Measurements from ENCODE around the gene MORF4L2. TPM values are rescaled to one million over a fixed set of nuclear protein-coding genes. Genes with fewer than 3 reads are reported as not detected.

MORF4L2 gene
- total and polyA plus RNA-seq, 9 of the 15 experiments (the other 6 are each of a cell fraction or from before 2014, with no cell fraction given): 324 to 781 (median 420) TPM

- H3K9me3 ChIP-seq (replicated peaks; ENCODE audit: control insufficient read depth, insufficient read depth, low read depth, low read length): no peaks in the 10 kb centered on the region
- POLR2A ChIA-PET: interaction anchor here (0.9 kb wide), 1 partner anchor 21 kb away, joined by 3 read pairs; no protein-coding TSS in a partner anchor
- TF ChIP-seq ZNF584 (CRISPR knock-in tag; IDR thresholded peaks at IDR 0.05; ENCODE audit: low read depth): no peak
- no peak for TF ChIP-seq PHF20 (IDR thresholded peaks at IDR 0.05; ENCODE audit: partially characterized antibody)
- no peaks in the 10 kb centered on the region for H3K9me1 ChIP-seq (ENCODE audit: control insufficient read depth, insufficient read depth, low read length)
- CTCF ChIA-PET (ENCODE audit: low intra/inter-chr PET ratio): no interaction called here
- 0% methylated on average over 4 of the region's 4 CpGs for WGBS (ENCODE audit: insufficient coverage, low coverage, missing lambda C conversion rate)
- no peak overlapping the region for H2AFZ ChIP-seq (ENCODE audit: low read depth, low read length)
- DNase-seq (ENCODE audit: extremely low read depth in 1 of 4, low spot score in 3 of 4) (no peak), ATAC-seq (no peak), FAIRE-seq (no peak)
- no peak overlapping the region for H3K4me3 ChIP-seq
- H3K79me2 ChIP-seq (ENCODE audit: control insufficient read depth, insufficient read depth, low read length): no peaks in the 10 kb centered on the region
- H3K27ac ChIP-seq (ENCODE audit: extremely low read depth, low read depth, low read length): no peak overlapping the region
- intact Hi-C loops (cut with micrococcal nuclease): no loop called here
- H3K4me1 ChIP-seq (replicated peaks in 1 of 2; ENCODE audit: control insufficient read depth in 2 of 2, insufficient read depth in 2 of 2, low read length in 2 of 2): no peaks in the 10 kb centered on the region
- in situ Hi-C loops (cut with MboI): no loop called here
- peaks cover 0 to 10% of the 10 kb centered on the region in 2 experiments; a peak in 1 of 5 replicates for H3K27me3 ChIP-seq (ENCODE audit: control insufficient read depth in 2 of 2, insufficient read depth in 2 of 2, low read length in 2 of 2)
- no TSS peak for BruUV-seq (replicated peaks)
- no peaks in the 10 kb centered on the region for H3K36me3 ChIP-seq (ENCODE audit: control insufficient read depth, insufficient read depth, low read length)
- H3K9ac ChIP-seq (ENCODE audit: insufficient read depth in 1 of 2, low read depth in 2 of 2, low read length in 2 of 2): no peak overlapping the region
- H3K4me2 ChIP-seq (ENCODE audit: insufficient read depth, low read length): no peak overlapping the region
- H4K20me1 ChIP-seq (replicated peaks; ENCODE audit: control insufficient read depth, insufficient read depth, low read length): no peaks in the 10 kb centered on the region
Measured at GRCh38 chrX:103734125-103734760, 47.7 kb upstream of the MORF4L2 start.

DNA sequence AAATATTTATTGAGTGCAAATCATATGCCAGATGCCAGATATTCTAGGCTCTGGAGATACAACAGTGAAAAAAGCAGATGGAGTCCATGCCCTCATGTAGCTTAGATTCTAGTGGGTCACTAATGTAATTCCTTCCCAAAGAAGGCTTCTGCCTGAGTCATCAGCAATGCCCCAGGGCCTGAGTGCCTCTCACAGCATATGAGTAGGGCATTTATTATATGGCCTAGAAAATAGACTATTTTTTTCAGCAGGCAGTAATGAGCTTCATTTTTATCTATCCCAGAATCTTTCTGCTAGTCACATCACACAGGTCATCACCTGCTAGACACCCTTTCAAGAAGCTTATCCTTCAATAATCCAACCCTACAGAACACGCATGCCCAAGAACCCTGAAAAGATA is 46.5 kb upstream of the MORF4L2 start:
- Histone ChIP-seq H3K9me1 (ENCODE audit: control insufficient read depth, insufficient read depth, low read length) (no peaks in the 10 kb centered on the region), H3K4me3 (no peak overlapping the region), H3K27ac (ENCODE audit: extremely low read depth, low read depth, low read length) (no peak overlapping the region), H3K4me2 (ENCODE audit: insufficient read depth, low read length) (no peak overlapping the region), H3K27me3 (ENCODE audit: control insufficient read depth in 2 of 2, insufficient read depth in 2 of 2, low read length in 2 of 2) (peaks cover 0 to 23% of the 10 kb centered on the region in 2 experiments; a peak in 2 of 5 replicates), H3K9ac (ENCODE audit: insufficient read depth in 1 of 2, low read depth in 2 of 2, low read length in 2 of 2) (no peak overlapping the region), H3K4me1 (replicated peaks in 1 of 2; ENCODE audit: control insufficient read depth in 2 of 2, insufficient read depth in 2 of 2, low read length in 2 of 2) (no peaks in the 10 kb centered on the region), H3K9me3 (replicated peaks; ENCODE audit: control insufficient read depth, insufficient read depth, low read depth, low read length) (no peaks in the 10 kb centered on the region), H3K79me2 (ENCODE audit: control insufficient read depth, insufficient read depth, low read length) (no peaks in the 10 kb centered on the region), H3K36me3 (ENCODE audit: control insufficient read depth, insufficient read depth, low read length) (no peaks in the 10 kb centered on the region), H2AFZ (ENCODE audit: low read depth, low read length) (no peak overlapping the region), H4K20me1 (replicated peaks; ENCODE audit: control insufficient read depth, insufficient read depth, low read length) (no peaks in the 10 kb centered on the region)
- intact Hi-C loops (cut with micrococcal nuclease) (no loop called here), in situ Hi-C loops (cut with MboI) (no loop called here)
- ChIA-PET CTCF (ENCODE audit: low intra/inter-chr PET ratio) (no interaction called here), POLR2A (no interaction called here)
- no peak for TF ChIP-seq SMARCE1 (IDR thresholded peaks at IDR 0.05)
- FAIRE-seq (no peak), DNase-seq (ENCODE audit: extremely low read depth in 1 of 4, low spot score in 3 of 4) (no peak), ATAC-seq (no peak)
- BruUV-seq (replicated peaks): no TSS peak
- 0% methylated on average over 1 of the region's 1 CpG for WGBS (ENCODE audit: insufficient coverage, low coverage, missing lambda C conversion rate)

All from K562 (cell line).